GM21381 (cell line): Measurements from ENCODE around the gene TAL2.
"Not testable (repeated sequence)": the region's sequence is repeated elsewhere in the genome, so short reads cannot be mapped to it uniquely, and the experiment has no call there.

Source experiments
- ATAC-seq: cut with Tn5 transposase; IDR thresholded peaks from one replicate; pipeline ENCODE4 v1.9.1; 2021; ENCODE audit warnings: mild to moderate bottlenecking, moderate library complexity; ENCODE audit not compliant: unreplicated experiment

The TAL2 gene

DNA sequence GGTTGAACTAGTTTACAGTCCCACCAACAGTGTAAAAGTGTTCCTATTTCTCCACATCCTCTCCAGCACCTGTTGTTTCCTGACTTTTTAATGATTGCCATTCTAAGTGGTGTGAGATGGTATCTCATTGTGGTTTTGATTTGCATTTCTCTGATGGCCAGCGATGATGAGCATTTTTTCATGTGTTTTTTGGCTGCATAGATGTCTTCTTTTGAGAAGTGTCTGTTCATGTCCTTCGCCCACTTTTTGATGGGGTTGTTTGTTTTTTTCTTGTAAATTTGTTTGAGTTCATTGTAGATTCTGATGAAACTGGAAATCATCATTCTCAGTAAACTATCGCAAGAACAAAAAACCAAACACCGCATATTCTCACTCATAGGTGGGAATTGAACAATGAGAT is 41.4 kb downstream of the TAL2 start:
- not testable (repeated sequence) for ATAC-seq

DNA sequence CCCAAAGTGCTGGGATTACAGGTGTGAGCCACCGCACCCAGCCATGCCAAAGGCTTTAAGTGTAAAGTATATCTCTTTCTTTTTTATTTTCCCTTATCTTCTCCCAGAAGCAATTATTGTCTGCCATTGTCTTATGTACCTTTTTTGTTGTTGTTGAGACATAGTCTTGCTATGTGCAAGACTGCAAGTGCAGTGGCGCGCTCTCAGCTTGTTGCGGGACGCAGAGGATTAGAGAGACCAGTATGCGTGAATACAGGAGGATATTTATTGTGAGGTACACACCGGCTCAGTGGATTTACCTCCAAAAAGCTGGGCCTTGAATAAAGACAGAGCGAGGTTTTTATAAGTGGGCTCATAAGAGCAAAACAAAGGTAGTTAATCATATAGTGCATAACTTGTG is 43.9 kb downstream of the TAL2 start:
- no peak for ATAC-seq

DNA sequence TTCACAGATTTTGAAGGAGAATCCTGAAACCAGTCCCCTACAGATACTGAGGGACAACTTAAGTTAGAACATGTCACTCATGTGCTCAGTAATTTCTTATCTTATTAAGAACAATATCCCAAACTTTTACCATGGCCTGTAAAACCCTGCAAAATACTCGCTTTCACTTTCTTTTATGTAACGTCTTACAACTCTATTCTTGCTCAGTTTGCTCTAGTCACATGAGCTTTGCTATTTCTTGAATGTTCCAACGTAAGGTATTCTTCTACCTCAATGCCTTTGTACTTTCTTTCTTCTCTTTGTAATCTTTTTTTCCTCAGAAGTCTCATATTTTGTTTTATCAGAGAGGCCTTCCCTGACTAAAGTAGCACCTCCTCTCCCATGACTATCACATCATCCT is 46.1 kb downstream of the TAL2 start:
- peak; percentile 49 for ATAC-seq

DNA sequence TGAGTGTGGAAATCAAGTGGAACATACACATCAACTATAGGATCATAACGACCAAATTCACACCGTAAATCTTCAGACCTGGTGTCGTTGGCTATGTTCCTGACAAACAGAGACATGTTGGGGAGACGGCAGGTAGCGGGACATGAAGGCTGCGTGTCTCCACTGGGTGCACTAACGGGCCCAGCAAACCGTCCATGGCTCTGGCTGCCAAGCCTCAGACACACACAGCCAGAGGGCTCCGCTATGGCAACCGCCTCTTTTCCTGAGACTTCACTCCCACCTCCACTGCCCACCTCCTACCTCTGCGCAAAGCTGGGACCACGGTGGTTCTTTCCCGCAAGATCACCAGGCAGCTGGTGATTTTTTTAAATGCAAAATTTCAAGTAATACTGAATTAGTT is 48.4 kb downstream of the TAL2 start:
- no peak for ATAC-seq

DNA sequence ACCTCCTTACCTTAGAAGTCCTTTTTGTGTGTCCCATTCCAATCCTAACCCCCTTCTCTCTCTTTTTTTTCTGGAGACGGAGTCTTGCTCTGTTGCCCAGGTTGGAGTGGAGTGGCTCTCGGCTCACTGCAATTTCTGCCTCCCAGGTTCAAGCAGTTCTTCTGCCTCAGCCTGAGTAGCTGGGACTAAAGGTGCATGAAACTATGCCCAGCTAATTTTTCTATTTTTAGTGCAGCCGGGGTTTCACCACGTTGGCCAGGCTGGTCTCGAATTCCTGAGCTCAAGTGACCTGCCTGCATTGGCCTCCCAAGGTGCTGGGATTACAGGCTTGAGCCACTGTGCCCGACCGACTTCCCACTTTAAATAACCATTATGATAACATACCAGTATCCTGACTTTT is 49.6 kb downstream of the TAL2 start:
- ATAC-seq: no peak

DNA sequence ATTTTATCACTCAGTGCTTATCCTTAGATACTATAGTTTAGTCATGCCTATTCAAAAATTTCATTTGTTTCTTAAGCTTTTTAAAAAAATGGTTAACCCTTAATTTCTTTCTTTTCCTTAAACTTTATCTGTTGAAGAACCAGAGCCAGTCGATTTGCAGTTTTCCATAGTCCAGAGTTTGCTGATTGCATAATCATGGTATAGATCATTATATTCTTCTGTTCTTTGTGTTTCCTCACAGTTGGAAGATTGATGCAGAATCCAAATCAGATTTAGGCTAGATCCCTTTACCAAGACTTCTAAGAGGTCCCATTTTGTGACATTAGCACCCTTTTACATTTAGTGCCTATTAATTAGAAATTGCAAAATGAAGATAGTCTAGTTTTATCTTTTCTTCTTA is 50.0 kb downstream of the TAL2 start:
- no peak for ATAC-seq
